HCT116 (cell line): Measurements from ENCODE around the gene CCDC181. TPM values are rescaled to one million over a fixed set of nuclear protein-coding genes. Genes with fewer than 3 reads are reported as not detected.

ENCODE experiments used
- ATAC-seq: fragments of 200-7000 bp; cut with Tn5 transposase; 2 replicates; pipeline ENCODE4 v1.9.1; 2020; ENCODE audit warnings: mild to moderate bottlenecking, moderate library complexity
- BruUV-seq: library from RNA; stranded (reverse); fragments of 400-500 nt; replicated peaks from 2 replicates; lab custom pipeline; 2021; lab: Mats Ljungman, UMichigan
- CTCF ChIA-PET: fragments of 300-600 bp; sonication (Branson Sonifier 250); formaldehyde crosslinking; loops from one replicate; lab custom pipeline; 2021; ENCODE audit warnings: antibody characterized with exemption; lab: Charles Lee
- POLR2A ChIA-PET: fragments of 300-600, 350-600 bp; sonication (Branson Sonifier 250); formaldehyde crosslinking; loops from one replicate; lab custom pipeline; 2021; ENCODE audit warnings: antibody characterized with exemption; lab: Charles Lee
- RAD21 ChIA-PET, 2 experiments: fragments of 300-600 bp; sonication (Branson Sonifier 250); formaldehyde crosslinking; loops; one replicate each; lab custom pipeline; 2023; ENCODE audit warnings: low total read pairs in 2 of 2; ENCODE audit not compliant: uncharacterized antibody in 2 of 2, unreplicated experiment in 2 of 2, low non-redundant PET in 1 of 2; lab: Charles Lee
- DNase-seq: peaks from one replicate; pipeline ENCODE4 v3.0.0-alpha.2; 2010; ENCODE audit warnings: low read depth, low spot score
- H2AFZ ChIP-seq: fragments of 200-600 bp; shearing (Covaris generic), sonication (generic); 2 replicates; pipeline ENCODE4 v1.6.1; 2017; ENCODE audit warnings: low read depth, mixed run types, mixed read lengths, antibody characterized with exemption, low read length; ENCODE audit not compliant: poor library complexity, severe bottlenecking
- H3K27ac ChIP-seq: 2 replicates; pipeline ENCODE4 v1.5.1; 2012; ENCODE audit warnings: low read depth, low read length
- H3K27me3 ChIP-seq: fragments of 200-600 bp; sonication (generic); 2 replicates; pipeline ENCODE4 v1.6.1; 2016; ENCODE audit warnings: mixed run types, low read length, mixed read lengths; ENCODE audit not compliant: insufficient read depth
- H3K36me3 ChIP-seq, 2 experiments: fragments of 200-500 bp in 1 of 2; fragments of 200-600 bp in 1 of 2; sonication (Bioruptor generic) in 1 of 2; sonication (generic) in 1 of 2; 2 replicates each; pipeline versions ENCODE4 v1.5.1 to v1.6.1; 2014 to 2016; ENCODE audit warnings: low read length in 2 of 2, inconsistent platforms in 1 of 2, mixed read lengths in 1 of 2, mixed run types in 1 of 2; ENCODE audit not compliant: insufficient read depth in 2 of 2, control insufficient read depth in 1 of 2
- H3K4me1 ChIP-seq, 2 experiments: fragments of 200-600 bp in 1 of 2; sonication (generic) in 1 of 2; 2 replicates each; pipeline versions ENCODE4 v1.5.1 to v1.6.1; 2012 to 2017; ENCODE audit warnings: low read length in 2 of 2, inconsistent platforms in 1 of 2, mild to moderate bottlenecking in 1 of 2, mixed read lengths in 1 of 2, mixed run types in 1 of 2, moderate library complexity in 1 of 2; ENCODE audit not compliant: insufficient read depth in 2 of 2, control insufficient read depth in 1 of 2
- H3K4me2 ChIP-seq: fragments of 200-600 bp; sonication (generic); 2 replicates; pipeline ENCODE4 v1.6.1; 2017; ENCODE audit warnings: mixed run types, low read length, mixed read lengths
- H3K4me3 ChIP-seq, 2 experiments: fragments of 200-600 bp in 1 of 2; sonication (generic) in 1 of 2; replicated peaks in 1 of 2; 2 replicates each; pipeline ENCODE4 v1.5.1; 2011 to 2016; ENCODE audit warnings: low read length in 2 of 2, control low read depth in 1 of 2, low read depth in 1 of 2, mild to moderate bottlenecking in 1 of 2, mixed read lengths in 1 of 2, mixed run types in 1 of 2
- H3K79me2 ChIP-seq: fragments of 200-600 bp; sonication (generic); 2 replicates; pipeline ENCODE4 v1.6.1; 2017; ENCODE audit warnings: mild to moderate bottlenecking, mixed run types, low read length, moderate library complexity, mixed read lengths; ENCODE audit not compliant: insufficient read depth
- H3K9ac ChIP-seq: fragments of 200-600 bp; sonication (generic); 2 replicates; pipeline ENCODE4 v1.6.1; 2016; ENCODE audit warnings: low read length, mixed read lengths
- H3K9me2 ChIP-seq: fragments of 200-600 bp; sonication (generic), shearing (Covaris generic); 2 replicates; pipeline ENCODE4 v1.6.1; 2017; ENCODE audit warnings: mixed run types, mild to moderate bottlenecking, moderate library complexity; ENCODE audit not compliant: insufficient read depth
- H3K9me3 ChIP-seq, 2 experiments: fragments of 200-500 bp in 1 of 2; fragments of 200-600 bp in 1 of 2; sonication (Bioruptor generic) in 1 of 2; sonication (generic) in 1 of 2; 2 replicates each; pipeline ENCODE4 v1.6.1; 2014 to 2017; ENCODE audit warnings: low read length in 2 of 2, mixed read lengths in 2 of 2, inconsistent platforms in 1 of 2, low read depth in 1 of 2, mild to moderate bottlenecking in 1 of 2, mixed run types in 1 of 2, moderate library complexity in 1 of 2; ENCODE audit not compliant: control insufficient read depth in 1 of 2, insufficient read depth in 1 of 2
- H4K20me1 ChIP-seq: fragments of 200-600 bp; sonication (generic), shearing (Covaris generic); 2 replicates; pipeline ENCODE4 v1.6.1; 2017; ENCODE audit warnings: mixed run types, mild to moderate bottlenecking, moderate library complexity; ENCODE audit not compliant: insufficient read depth
- ATF3 ChIP-seq: IDR thresholded peaks from 2 replicates; pipeline ENCODE4 v1.6.1; 2012
- CBX3 ChIP-seq: IDR thresholded peaks from 2 replicates; pipeline ENCODE4 v1.6.1; 2012; ENCODE audit warnings: low read depth
- CEBPB ChIP-seq: IDR thresholded peaks from 2 replicates; pipeline ENCODE4 v1.6.1; 2012; ENCODE audit warnings: low read depth
- ELF1 ChIP-seq: IDR thresholded peaks from 2 replicates; pipeline ENCODE4 v1.6.1; 2012; ENCODE audit warnings: low read depth, borderline replicate concordance
- EZH2 ChIP-seq: fragments of 200-600 bp; sonication (generic); IDR thresholded peaks from 2 replicates; pipeline ENCODE4 v1.6.1; 2017; ENCODE audit warnings: antibody characterized with exemption, mixed run types
- EZH2phosphoT487 ChIP-seq: fragments of 200-600 bp; IDR thresholded peaks from 2 replicates; pipeline ENCODE4 v1.6.1; 2018; ENCODE audit warnings: antibody characterized with exemption, borderline replicate concordance
- FOSL1 ChIP-seq: IDR thresholded peaks from 2 replicates; pipeline ENCODE4 v1.6.1; 2012; ENCODE audit warnings: low read depth
- JUND ChIP-seq: IDR thresholded peaks from 2 replicates; pipeline ENCODE4 v1.6.1; 2012
- MAX ChIP-seq: IDR thresholded peaks from 2 replicates; pipeline ENCODE4 v1.6.1; 2012
- POLR2A ChIP-seq: IDR thresholded peaks from 2 replicates; pipeline ENCODE4 v1.7.0; 2011; ENCODE audit warnings: borderline replicate concordance; ENCODE audit not compliant: insufficient read depth, insufficient read length; ENCODE audit errors: extremely low read depth
- POLR2AphosphoS5 ChIP-seq: IDR thresholded peaks from 2 replicates; pipeline ENCODE4 v1.6.1; 2011; ENCODE audit warnings: mild to moderate bottlenecking, low read depth, low read length, moderate library complexity
- RAD21 ChIP-seq: IDR thresholded peaks from 2 replicates; pipeline ENCODE4 v1.6.1; 2012; ENCODE audit warnings: low read depth, mild to moderate bottlenecking
- SIN3A ChIP-seq: IDR thresholded peaks from 2 replicates; pipeline ENCODE4 v1.6.1; 2012; ENCODE audit warnings: low read depth
- SP1 ChIP-seq: IDR thresholded peaks from 2 replicates; pipeline ENCODE4 v1.6.1; 2012; ENCODE audit warnings: low read depth
- SRF ChIP-seq: IDR thresholded peaks from 2 replicates; pipeline ENCODE4 v1.6.1; 2012; ENCODE audit warnings: low read depth
- YY1 ChIP-seq: IDR thresholded peaks from 2 replicates; pipeline ENCODE4 v1.6.1; 2011; ENCODE audit warnings: low read length, low read depth, moderate library complexity, mild to moderate bottlenecking; ENCODE audit not compliant: insufficient replicate concordance; ENCODE audit errors: extremely low read depth
- ZBTB33 ChIP-seq: IDR thresholded peaks from 2 replicates; pipeline ENCODE4 v1.6.1; 2011; ENCODE audit warnings: mild to moderate bottlenecking, low read length, moderate library complexity; ENCODE audit not compliant: insufficient replicate concordance; ENCODE audit errors: extremely low read depth
- ZNF274 ChIP-seq: fragments of 200-500 bp; sonication (Bioruptor generic); IDR thresholded peaks from 2 replicates; pipeline ENCODE4 v1.6.1; 2014; ENCODE audit warnings: mild to moderate bottlenecking, low read depth, low read length, inconsistent platforms
- intact Hi-C: fragments of 100-400 bp; cut with micrococcal nuclease; formaldehyde crosslinking; loops from 2 replicates; pipeline ENCODE4 v1.10.0; 2022
- total RNA-seq: library from RNA; stranded (reverse); gene quantifications from one replicate; pipeline ENCODE4 v1.2.1, GENCODE V29; 2021; ENCODE audit not compliant: unreplicated experiment

CCDC181 gene
- total RNA-seq, 1 experiment from 2014 or later: not detected

- no TSS peak for BruUV-seq
- Histone ChIP-seq H3K27ac (no peak overlapping the region), H4K20me1 (no peaks in the 10 kb centered on the region), H3K4me2 (no peak overlapping the region), H3K4me1 (no peaks in the 10 kb centered on the region), H3K27me3 (no peaks in the 10 kb centered on the region), H3K9me3 (no peaks in the 10 kb centered on the region), H3K36me3 (peaks cover 0 to 3% of the 10 kb centered on the region in 2 experiments; a peak in 1 of 4 replicates), H3K9ac (no peak overlapping the region), H2AFZ (no peak overlapping the region), H3K79me2 (no peaks in the 10 kb centered on the region), H3K4me3 (no peak overlapping the region), H3K9me2 (no peaks in the 10 kb centered on the region)
- DNase-seq (no peak), ATAC-seq (no peak)
- POLR2A ChIA-PET: no interaction called here
- CTCF ChIA-PET: interaction anchor here (0.9 to 1.5 kb wide), 2 partner anchors 81 to 862 kb away, joined by 3 to 10 read pairs; no protein-coding TSS in a partner anchor
- intact Hi-C loops: loop anchor here (10.0 kb wide), 1 partner anchor 860 kb away; no protein-coding TSS in a partner anchor
- TF ChIP-seq MAX (no peak), YY1 (no peak), EZH2 (no peak), RAD21 (no peak), SRF (no peak), POLR2A (no peak), SP1 (no peak), POLR2AphosphoS5 (no peak), ELF1 (no peak), JUND (no peak), SIN3A (no peak), FOSL1 (no peak), CBX3 (no peak), EZH2phosphoT487 (no peak), CEBPB (no peak), ATF3 (no peak), ZBTB33 (no peak), ZNF274 (no peak)
- RAD21 ChIA-PET: interaction anchor here in 1 of 2 experiments (1.9 kb wide), 1 partner anchor 81 kb away, joined by 6 read pairs; no protein-coding TSS in a partner anchor
Measured at GRCh38 chr1:169465281-169465680, 38.0 kb upstream of the CCDC181 start.
